GM18498 (cell line): ENCODE measurements around the gene CDH26.

Experiments used
- ATAC-seq: cut with Tn5 transposase; IDR thresholded peaks from one replicate; pipeline ENCODE4 v1.9.1; 2021; ENCODE audit warnings: mild to moderate bottlenecking, moderate library complexity; ENCODE audit not compliant: unreplicated experiment

Gene CDH26

DNA sequence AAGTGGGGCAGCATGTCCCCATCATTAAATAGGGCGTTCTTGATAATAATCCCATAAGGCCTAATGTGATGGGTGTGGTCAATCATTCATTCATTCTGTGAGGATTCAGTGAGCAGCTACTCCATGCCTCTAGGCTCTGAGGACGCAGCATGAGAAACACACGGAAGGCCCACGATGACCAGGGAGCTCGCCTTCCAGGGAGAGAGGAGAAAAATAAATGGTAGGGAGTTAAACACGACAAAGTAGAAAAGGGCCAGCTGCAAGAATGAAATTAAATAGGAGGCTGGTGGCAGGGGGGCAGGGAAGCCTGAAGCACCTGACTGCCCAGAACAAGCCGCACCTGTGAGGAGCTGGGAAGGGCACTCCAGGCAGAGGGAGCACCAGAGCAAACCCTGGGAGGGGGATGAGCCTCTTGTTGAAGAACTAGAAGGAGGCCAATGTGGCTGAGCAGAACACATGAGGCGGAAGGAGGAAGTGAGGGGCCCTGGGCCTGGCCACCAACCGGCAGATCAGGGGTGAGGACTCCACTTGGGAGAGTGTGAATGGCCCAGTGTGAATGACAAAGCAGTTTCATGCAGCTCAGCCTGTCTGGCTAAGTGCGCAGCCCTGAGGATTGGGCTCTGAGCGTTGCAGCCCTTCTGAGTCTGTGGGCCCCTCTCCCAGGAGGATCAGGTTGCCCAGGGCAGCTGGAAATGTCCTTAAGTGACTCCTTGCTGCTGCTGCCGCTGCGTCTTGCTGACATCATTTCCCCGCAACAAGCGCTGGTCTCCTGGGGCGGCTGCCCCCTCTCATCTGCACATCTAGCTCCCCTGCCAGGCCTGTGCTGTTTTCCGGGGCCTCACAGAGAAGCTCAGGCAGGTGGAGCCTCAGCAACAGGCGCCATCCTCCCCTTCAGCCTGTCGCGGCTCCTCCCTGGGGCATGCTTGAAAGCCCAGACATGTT is 99.9 kb downstream of the CDH26 start:
- no peak for ATAC-seq

DNA sequence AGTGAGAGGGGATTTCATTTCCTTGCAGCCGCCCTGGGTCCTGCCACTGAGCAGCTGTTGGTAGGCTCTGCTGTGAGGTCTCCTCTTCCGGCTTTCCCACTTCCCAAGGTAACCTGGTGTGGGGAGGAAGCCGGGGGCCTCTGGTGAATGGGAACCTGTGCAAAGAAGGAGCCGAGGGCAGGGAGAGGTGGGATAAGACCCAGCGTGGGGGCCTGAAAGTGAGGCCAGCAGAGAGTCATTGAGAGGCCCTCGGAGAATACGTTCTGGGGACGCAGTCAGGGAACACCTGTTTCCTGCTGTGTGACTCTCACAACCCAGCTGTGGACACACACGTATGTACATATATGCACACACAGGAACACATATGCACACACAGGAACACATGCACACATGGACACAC is 100.7 kb downstream of the CDH26 start:
- ATAC-seq = no peak

DNA sequence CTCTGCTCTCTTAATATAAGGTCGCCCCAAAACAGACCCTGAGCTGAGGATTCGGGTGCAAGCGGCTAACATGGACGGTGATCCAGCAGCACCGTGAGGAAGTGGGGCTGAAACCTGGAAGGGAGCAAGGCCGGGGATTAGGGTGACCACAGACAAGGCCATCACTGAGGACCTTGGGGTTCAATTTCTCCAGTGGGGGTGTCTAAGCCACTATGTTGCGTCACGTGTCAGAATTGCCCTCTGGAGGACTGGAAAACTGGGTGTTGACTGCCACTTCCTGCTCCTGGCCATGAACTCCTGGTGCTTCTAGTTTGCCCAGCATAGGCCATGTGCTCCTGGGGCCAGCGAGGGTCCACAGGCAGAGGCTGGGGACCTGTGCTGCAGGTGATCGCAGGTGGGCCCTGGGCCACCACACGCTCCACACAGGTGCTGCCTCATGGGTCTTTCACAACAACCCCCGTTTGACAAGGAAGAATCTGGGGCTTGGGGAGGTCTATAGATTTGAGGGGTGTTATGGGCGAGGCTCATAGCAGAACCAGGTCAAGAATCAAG is 101.9 kb downstream of the CDH26 start:
- ATAC-seq = no peak

DNA sequence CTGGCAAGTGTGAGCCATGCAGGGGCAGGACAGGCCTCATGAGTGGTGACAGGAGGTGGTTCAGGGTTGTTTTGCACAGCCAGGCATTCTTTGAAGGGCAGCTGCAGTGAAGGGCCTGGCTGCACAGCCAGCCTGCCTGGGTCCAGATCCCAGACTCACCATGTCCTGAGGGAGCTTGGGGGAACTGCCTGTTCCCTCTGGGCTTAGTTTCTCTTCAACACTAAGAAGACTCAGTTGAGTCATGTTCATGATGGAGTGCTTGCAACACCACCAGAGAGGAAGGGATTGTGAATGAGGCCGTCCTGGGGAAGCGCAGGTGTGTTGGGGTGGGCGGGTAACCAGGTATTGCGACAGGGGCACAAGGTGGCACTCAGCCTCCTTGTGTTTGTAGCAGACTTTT is 102.4 kb downstream of the CDH26 start:
- no peak for ATAC-seq

DNA sequence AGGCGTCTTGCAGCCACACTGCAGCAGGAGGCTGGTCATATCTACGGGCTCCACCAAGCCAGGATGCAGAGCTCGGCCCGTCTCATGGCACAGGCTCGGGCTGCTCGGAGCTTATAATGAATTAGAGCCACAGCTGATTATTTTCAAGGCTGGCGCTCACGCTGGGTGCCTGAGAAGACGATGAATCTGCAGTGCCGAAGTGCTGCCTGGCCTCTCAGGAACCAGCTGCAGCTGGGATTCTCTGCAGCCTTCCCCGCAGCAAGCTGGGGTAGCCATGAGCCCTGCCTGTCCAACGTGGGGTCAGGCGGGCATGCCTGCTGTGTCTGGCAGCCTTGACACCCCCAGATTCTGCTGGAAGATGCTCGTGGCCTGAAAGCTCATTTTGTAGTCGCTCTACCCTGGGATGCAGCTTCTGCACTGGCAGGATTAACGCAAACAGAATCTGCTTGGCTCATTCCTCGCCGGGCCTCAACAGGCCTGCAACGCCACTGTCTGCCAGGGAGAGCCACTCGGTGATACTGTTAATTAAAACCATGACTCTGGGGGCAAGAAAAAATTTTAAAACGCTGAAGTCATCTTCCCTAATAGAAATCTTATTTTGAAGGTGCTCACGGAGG is 104.3 kb downstream of the CDH26 start:
- ATAC-seq = no peak

DNA sequence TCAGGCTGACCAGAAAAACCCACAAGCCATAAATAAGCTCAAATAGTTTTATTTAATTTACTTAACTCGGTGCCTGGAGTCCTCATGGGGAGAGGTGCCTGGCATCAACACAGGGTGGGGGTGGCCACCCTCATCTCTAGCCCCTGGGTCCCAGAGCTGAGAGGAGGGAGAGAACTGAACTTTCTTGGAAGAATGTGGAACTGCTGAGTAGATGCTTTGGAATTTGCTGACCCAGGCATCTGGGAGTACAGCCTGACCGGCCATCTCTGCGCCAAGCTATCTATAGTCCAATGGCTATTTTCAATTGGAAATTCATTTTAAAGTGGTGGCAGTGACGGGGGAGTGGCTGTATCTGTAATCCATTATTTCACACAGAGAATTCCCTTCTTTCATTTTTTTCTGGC is 104.8 kb downstream of the CDH26 start:
- no peak for ATAC-seq

DNA sequence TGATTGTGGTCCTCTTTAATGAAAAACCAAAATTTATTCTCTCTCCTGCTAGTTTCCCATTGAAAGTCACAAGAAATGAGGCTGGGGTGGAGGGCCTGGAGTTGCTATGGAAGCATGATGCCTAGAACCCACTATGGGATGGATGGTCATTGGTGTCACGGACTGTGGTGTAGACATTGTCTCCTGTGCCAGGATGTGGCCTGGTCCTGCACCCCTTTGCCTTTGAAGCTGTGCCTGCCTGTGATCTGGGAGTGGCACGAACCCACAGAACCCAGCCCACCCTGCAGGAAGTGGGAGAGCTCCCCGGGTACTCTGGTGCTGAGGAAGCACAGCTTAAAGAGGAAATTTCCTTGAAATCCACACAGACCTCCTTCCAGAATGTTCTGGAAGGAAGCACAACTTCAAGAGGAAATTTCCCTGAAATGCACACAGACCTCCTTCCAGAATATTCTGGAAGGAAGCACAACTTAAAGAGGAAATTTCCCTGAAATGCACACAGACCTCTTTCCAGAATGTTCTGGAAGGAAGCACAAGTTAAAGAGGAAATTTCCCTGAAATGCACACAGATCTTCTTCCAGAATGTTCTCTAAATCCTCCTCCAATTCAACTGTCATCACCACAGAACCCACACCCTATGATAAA is 105.6 kb downstream of the CDH26 start:
- no peak for ATAC-seq
